T-helper 2 cell (primary cell): ENCODE data around the gene TRIO.

Experiments used
- DNase-seq, 5 experiments: peaks; one replicate each; pipeline versions ENCODE4 v3.0.0 to v3.0.0-alpha.2; 2012 to 2022

Gene TRIO

DNA sequence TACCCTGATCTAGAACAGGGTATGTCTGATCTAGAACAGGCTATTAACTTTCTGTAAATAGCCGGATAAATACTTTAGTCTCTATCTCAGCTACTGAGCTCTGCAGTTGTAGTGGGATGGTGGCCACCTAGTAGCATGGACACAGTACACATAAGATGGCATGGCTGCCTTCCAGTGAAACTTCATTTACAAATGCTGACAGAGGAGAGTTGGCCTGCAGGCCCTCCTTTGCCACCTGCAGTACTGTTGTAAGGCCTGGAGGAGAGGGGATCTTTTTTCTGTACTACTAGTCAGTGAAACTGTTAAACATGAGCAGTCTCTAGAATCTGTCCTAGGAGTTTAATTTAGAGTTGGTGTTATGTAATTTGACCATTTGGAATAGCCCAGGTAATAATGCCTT lies 86.0 kb downstream of the TRIO start:
- no peak for DNase-seq

DNA sequence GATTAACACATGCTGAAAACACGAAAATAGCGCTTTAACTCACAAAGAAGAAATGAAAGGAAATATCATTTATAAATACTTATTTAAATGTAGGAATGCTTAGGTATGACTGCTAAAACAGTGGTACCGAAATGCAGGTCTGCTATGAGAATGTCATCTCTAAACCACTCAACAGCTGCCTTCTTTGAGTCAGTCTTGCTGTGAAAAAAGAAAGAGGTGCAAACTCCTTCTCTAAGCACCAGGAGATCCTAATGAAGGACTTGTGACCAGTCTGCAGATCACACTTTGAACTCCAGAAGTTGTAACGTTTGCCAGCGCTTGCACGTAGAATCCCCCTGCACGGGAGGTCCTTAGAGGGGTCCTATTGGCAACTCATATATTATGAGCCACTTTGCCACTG lies 86.6 kb downstream of the TRIO start:
- no peak for DNase-seq

DNA sequence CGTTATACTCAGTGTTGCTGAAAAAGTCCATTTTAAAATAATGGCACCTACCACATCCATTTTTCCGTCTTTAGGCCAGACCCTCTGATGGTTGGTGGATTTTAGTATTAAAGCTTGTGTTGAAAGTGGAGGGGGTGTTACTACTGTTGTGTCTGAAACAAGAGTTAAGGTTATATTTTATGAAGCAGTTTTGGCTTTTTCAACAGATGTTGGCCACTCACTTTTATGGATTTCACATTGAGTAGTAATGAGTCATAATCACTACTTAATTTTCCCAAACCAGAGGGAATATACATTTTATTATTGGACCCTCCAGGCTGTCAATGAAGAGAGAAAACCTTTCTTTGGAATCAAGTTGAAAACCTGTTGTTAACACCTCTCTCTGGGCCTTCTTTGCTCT lies 88.0 kb downstream of the TRIO start:
- no peak for DNase-seq

DNA sequence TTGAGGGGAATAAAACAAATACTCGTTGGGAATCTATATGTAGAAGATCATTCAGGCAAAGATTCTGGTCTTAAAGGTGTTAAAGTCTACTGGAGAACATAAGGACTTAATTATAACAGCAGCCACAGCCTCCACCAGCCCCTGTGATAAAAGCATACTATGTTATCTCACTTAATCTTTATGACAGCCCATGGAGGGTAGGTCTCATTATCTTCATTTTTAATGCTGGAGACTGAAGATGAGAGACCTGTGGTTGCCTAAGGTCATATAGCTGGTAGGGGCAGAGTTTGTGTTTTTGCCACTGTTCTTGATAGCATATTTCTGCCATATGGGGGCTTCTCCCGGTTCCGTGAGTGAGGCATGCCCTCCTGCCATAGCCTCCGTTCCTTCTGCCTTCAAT lies 88.7 kb downstream of the TRIO start:
- no peak for DNase-seq

DNA sequence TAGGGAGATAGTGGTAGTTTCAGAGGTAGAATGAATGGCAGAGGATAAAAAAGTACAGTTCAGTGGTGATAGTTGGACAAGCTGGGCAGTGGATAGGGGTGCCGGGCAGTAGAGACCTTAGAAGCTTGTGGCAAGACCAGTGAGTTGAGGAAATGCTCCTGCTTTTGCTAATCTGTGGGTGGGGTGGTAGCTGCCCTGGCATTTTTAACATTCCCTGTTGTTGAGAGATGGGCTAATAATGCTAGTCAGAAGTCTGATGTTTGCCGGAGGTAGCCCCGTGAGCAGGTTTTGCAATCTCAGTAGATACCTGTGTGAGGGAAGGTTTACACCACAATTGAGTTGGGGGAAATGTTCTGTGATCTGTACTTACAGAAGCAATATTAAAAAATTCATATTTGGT lies 91.1 kb downstream of the TRIO start:
- no peak for DNase-seq

DNA sequence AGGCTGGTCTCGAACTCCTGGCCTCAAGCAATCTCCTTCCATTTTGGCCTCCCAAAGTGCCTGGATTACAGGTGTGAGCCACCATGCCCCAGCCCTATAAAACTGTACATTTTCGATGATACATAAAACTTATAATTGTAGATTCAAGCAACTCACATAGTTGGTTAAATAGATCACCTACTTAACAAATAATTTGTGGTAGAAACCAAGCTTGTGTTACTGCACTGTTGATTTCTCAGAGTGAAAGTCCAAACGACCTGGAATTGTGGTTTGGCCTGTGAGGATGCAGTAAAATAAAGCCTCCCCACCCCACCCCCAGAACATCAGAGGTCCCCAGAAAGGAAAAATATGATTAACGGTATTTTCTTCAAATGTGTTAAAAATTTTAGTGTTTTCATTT lies 92.7 kb downstream of the TRIO start:
- DNase-seq, result no peak

DNA sequence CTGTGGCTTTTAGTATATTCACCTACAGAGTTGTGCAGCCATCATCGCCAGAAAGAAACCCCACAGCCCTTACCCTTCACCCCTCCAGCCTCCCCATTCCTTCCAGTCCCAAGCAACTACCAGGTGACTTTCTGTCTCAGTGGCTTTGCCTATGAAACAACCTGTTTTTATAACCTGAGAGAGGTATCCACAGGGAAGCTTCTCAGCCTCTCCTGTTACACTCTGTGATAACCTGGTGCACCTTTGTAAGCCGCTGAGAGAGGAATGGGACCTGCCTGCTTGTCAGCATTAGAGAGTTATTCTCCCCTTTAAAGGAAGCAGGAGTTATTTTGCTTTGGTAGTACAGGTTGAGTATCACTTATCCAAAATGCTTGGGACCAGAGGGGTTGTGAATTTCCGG lies 93.6 kb downstream of the TRIO start:
- DNase-seq, result no peak

DNA sequence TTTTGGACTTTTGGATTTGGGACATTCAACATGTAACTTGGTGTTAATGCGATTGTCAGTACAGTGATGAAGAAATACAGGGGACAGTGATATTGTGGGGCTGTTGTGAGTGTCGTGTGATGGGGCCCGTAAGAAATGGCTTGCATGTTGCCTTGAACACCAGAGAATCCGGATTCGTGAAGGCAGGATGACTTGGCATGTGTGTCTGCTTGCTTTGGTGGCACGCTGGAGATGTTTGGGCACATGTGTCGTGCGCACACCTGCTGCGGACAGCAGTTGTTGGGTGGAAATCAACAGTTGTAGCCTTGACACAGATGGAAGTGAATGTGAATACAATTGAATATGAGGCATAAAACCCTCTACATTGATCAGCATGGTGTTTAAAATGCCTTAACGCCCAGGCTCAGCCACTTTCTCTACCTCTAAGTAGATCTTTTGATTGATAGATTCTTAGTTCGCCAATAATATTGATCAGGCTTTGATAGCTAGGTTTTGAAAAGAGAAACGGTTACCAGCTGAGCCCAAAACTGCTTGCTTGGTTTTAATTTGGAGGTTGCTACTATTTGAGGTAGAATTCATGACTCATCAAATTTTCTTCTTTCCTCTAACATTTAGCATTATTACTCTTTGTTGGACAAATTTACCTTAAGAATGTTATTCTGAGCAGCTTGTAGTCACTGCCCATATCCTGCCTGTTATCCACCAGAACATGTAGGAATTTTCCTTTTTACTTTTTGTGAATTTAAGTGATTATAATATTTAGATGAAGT lies 94.4 kb downstream of the TRIO start:
- DNase-seq, result no peak

- no peak for DNase-seq
Measured at GRCh38 chr5:14238272-14238671, 95.1 kb downstream of the TRIO start.

DNA sequence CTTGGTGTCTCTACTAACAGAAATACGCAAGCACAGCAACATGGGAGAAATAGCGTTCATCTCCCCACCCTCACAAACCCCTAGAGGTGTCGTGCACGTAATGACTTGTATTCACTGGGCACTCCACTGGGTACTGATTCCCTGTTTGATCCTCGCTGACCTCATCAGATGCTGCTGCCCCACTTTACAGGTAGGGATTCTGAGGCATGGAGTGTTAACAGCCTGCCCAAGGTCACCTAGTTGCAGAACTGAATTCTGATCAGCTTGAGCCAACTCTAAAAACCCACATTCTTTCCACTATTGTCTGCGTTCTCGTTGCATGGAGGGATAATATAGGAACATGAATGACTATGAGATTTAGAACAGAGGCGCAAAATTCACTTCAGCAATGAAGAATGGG lies 96.3 kb downstream of the TRIO start:
- DNase-seq, result no peak

GRCh38 chr5:14239951-14240350 lies 96.8 kb downstream of the TRIO start:
- DNase-seq, result no peak

GRCh38 chr5:14240359-14240758 lies 97.2 kb downstream of the TRIO start:
- no peak for DNase-seq

GRCh38 chr5:14241141-14241540 lies 98.0 kb downstream of the TRIO start:
- no peak for DNase-seq

DNA sequence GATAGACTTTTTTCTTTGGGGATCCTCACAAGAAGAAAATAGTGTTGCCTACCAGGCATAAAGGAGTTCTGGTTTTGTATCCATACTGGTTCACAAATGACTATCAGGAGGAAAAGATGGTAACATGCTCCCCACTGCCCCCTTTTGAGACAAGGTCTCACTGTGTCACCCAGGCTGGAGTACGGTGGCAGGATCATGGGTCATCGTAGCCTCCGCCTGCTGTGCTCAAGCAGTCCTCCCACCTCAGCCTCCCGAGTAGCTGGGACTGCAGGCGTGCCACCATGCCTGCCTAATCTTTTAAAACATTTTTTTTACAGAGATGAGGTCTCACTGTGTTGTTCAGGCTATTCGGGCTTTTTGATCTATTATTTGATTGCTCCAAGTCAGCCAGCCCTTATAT lies 99.3 kb downstream of the TRIO start:
- no peak for DNase-seq

GRCh38 chr5:14242871-14243383 lies 99.8 kb downstream of the TRIO start:
- no peak for DNase-seq

GRCh38 chr5:14243766-14244165 lies 100.6 kb downstream of the TRIO start:
- DNase-seq, result no peak

DNA sequence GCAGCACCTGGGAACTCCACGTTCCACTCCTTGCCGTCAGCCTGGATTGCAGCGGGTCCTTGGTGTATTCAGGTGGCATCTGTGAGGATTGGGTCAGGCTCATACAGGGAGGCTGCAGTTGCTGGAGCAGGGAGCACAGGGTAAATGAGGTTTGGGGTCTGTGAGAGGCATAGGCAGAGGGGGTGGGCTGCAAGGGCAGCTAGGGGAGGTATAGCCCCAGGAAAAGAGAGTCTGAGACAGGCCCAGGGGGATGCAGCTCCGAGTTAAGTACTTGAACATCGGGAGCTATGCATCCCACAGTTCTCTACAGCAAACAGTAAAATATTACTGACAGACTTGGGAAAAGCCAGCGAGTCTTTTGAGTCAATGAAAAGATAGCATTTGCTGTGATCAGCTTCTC lies 101.6 kb downstream of the TRIO start:
- DNase-seq, result no peak

- peak in 1 of 5 experiments; percentile 18 for DNase-seq
Measured at GRCh38 chr5:14245132-14245925, 102.2 kb downstream of the TRIO start.

GRCh38 chr5:14246350-14247053 lies 103.4 kb downstream of the TRIO start:
- no peak for DNase-seq

DNA sequence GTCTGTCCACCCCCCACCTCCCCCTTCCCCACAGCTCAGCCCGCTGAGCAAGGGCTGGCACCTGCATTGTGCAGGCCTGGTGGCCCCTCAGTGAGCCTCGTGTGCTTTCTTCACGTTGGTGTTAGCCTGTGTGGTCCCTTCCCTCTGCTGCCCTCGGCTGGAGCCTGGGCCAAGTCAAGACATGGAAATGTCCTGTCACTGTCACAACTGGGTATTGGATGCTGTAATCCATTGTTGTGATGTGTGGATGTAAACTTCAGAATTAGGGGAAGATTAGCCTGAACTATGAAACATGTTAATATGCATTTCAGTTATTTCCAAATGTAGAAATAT lies 103.9 kb downstream of the TRIO start:
- no peak for DNase-seq

GRCh38 chr5:14249258-14250082 lies 106.3 kb downstream of the TRIO start:
- no peak for DNase-seq

- no peak for DNase-seq
Measured at GRCh38 chr5:14250084-14250695, 107.0 kb downstream of the TRIO start.
